CD4-positive, CD25-positive, alpha-beta regulatory T cell (primary cell): ENCODE measurements around the gene RDH5. TPM values are rescaled to one million over a fixed set of nuclear protein-coding genes. Genes with fewer than 3 reads are reported as not detected.
A peak's percentile ranks its signal among the peaks of the same experiment; 100 is the strongest.
"Not testable (repeated sequence)": the region's sequence is repeated elsewhere in the genome, so short reads cannot be mapped to it uniquely, and the experiment has no call there.

Experiments
- ATAC-seq, 2 donors: fragments of 150-1000 bp; cut with Tn5 transposase; one replicate each; pipeline ENCODE4 v1.10.0; 2021; ENCODE audit warnings: low read depth in 2 of 2, moderate number of reproducible peaks in 2 of 2, moderate library complexity in 1 of 2
- DNase-seq, 3 donors: peaks; one replicate each; pipeline versions ENCODE4 v3.0.0 to v3.0.0-alpha.2; 2012 to 2022; ENCODE audit warnings: mixed read lengths in 1 of 3
- H3K27ac ChIP-seq: one replicate; pipeline ENCODE4 v1.7.0; 2013; ENCODE audit warnings: mild to moderate bottlenecking, low read length; ENCODE audit not compliant: insufficient read depth, poor library complexity, severe bottlenecking
- H3K27me3 ChIP-seq: one replicate; pipeline ENCODE4 v1.7.0; 2013; ENCODE audit warnings: low read length; ENCODE audit not compliant: control insufficient read depth, insufficient read depth
- H3K36me3 ChIP-seq: one replicate; pipeline ENCODE4 v1.7.0; 2013; ENCODE audit warnings: mild to moderate bottlenecking, low read length, moderate library complexity; ENCODE audit not compliant: control insufficient read depth, insufficient read depth
- H3K4me1 ChIP-seq: 2 replicates; pipeline ENCODE4 v1.7.0; 2013; ENCODE audit warnings: mild to moderate bottlenecking, low read length; ENCODE audit not compliant: insufficient read depth, control insufficient read depth, poor library complexity, severe bottlenecking
- H3K4me3 ChIP-seq: one replicate; pipeline ENCODE4 v1.7.0; 2013; ENCODE audit warnings: low read depth, mild to moderate bottlenecking, low read length, moderate library complexity
- H3K9me3 ChIP-seq, 2 experiments: 1 replicate in 1 of 2; 2 replicates in 1 of 2; pipeline ENCODE4 v1.7.0; 2013; ENCODE audit warnings: low read length in 2 of 2, mild to moderate bottlenecking in 1 of 2, moderate library complexity in 1 of 2; ENCODE audit not compliant: control insufficient read depth in 2 of 2
- H3K27ac Mint-ChIP-seq, 3 donors: one replicate each; pipeline ENCODE4 v1.8.0; 2020 to 2022; ENCODE audit warnings: mild to moderate bottlenecking in 3 of 3, mixed read lengths in 3 of 3, moderate library complexity in 2 of 3
- H3K27me3 Mint-ChIP-seq: one replicate; pipeline ENCODE4 v1.8.0; 2022; ENCODE audit warnings: mild to moderate bottlenecking, mixed read lengths
- H3K36me3 Mint-ChIP-seq: one replicate; pipeline ENCODE4 v1.8.0; 2020; ENCODE audit warnings: mixed read lengths
- H3K4me1 Mint-ChIP-seq, 4 donors: one replicate each; pipeline ENCODE4 v1.8.0; 2020 to 2022; ENCODE audit warnings: mixed read lengths in 4 of 4, mild to moderate bottlenecking in 1 of 4
- H3K4me3 Mint-ChIP-seq, 4 donors: one replicate each; pipeline ENCODE4 v1.8.0; 2020 to 2022; ENCODE audit warnings: mild to moderate bottlenecking in 4 of 4, mixed read lengths in 4 of 4, moderate library complexity in 3 of 4
- H3K9me3 Mint-ChIP-seq, 7 donors: one replicate each; pipeline ENCODE4 v1.8.0; 2020 to 2022; ENCODE audit warnings: mixed read lengths in 7 of 7, mild to moderate bottlenecking in 3 of 7, moderate library complexity in 2 of 7
- polyA plus RNA-seq, 4 donors: library from polyadenylated mRNA; unstranded; fragments of 300-500 nt; fragmentation: Illumina TruSeq; gene quantifications; one replicate each; pipeline ENCODE4 v1.2.3, GENCODE V29; 2021
- total RNA-seq: library from RNA; stranded (reverse); gene quantifications from one replicate; pipeline ENCODE4 v1.2.3, GENCODE V29; 2022

Gene RDH5
- total and polyA plus RNA-seq, 5 donors from 2014 or later = 0.94 to 10.1 (median 1.5) TPM

GRCh38 chr12:55748230-55748993 is 28.2 kb downstream of the RDH5 start:
- H3K27ac ChIP-seq = no peak overlapping the region
- peaks cover 19% of the 10 kb centered on the region for H3K4me1 ChIP-seq
- no peaks in the 10 kb centered on the region for H3K9me3 ChIP-seq
- Mint-ChIP-seq H3K36me3 (peaks cover 10% of the 10 kb centered on the region), H3K27ac (peak overlapping the region; percentile 6 to 88 (median 67)), H3K4me1 (peaks cover 0 to 41% (median 22%) of the 10 kb centered on the region in 4 donors), H3K4me3 (no peak overlapping the region), H3K9me3 (no peaks in the 10 kb centered on the region), H3K27me3 (no peaks in the 10 kb centered on the region)
- no peak overlapping the region for H3K4me3 ChIP-seq
- ATAC-seq (no peak), DNase-seq (no peak)
- no peaks in the 10 kb centered on the region for H3K27me3 ChIP-seq
- H3K36me3 ChIP-seq = peaks cover 29% of the 10 kb centered on the region

DNA sequence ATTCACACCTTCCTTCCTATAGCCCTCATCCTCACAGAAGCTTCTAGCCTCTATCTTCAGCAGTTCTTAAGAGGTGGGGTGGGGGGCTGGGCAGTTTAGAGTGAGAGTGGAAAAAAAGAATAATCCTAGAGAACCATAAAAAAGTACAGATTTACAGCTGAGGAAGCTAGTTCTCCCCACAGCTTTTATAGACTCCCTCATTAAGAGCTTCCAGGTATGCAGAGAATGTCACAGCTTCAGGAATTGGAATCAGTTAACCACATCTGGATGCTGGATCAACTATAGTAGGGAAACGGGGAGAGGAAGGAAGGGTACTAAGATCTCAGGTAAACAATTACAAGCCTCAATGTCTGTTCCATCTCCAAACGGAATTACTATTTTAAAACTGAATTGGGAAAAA is 35.1 kb downstream of the RDH5 start:
- H3K9me3 Mint-ChIP-seq = no peaks in the 10 kb centered on the region
- no peak overlapping the region for H3K27ac ChIP-seq
- ATAC-seq (no peak), DNase-seq (no peak)
- H3K9me3 ChIP-seq = no peaks in the 10 kb centered on the region
- H3K4me1 ChIP-seq = no peaks in the 10 kb centered on the region
- peaks cover 23% of the 10 kb centered on the region for H3K36me3 Mint-ChIP-seq
- no peak overlapping the region for H3K4me3 ChIP-seq
- H3K27ac Mint-ChIP-seq = peak overlapping the region in 1 of 3 donors; percentile 59
- H3K4me3 Mint-ChIP-seq = no peak overlapping the region
- H3K27me3 ChIP-seq = no peaks in the 10 kb centered on the region
- no peaks in the 10 kb centered on the region for H3K27me3 Mint-ChIP-seq
- H3K36me3 ChIP-seq = peaks cover 88% of the 10 kb centered on the region
- peaks cover 0 to 11% (median 6%) of the 10 kb centered on the region in 4 donors for H3K4me1 Mint-ChIP-seq

DNA sequence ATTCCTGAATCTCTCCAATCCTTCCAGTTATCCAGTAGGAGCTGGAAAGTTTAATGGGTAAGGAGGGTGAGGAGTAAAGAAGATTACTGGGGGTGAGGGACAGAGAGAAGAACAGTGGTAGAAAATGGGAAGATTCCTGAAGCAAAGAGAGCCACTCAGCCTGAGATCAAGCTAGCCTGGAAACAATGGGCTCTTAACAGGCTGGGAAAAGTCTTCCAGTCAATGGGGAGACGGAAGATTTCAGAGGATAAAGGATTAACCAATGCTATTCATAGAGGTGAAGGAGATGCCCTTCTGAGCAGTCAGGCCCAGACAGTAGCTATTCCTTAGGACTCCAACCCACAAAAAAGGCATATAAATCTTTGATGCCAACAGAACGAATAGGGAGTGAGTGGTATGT is 37.5 kb downstream of the RDH5 start:
- peak overlapping the region; percentile 0 to 79 (median 53) for H3K27ac Mint-ChIP-seq
- peaks cover 72% of the 10 kb centered on the region for H3K36me3 ChIP-seq

DNA sequence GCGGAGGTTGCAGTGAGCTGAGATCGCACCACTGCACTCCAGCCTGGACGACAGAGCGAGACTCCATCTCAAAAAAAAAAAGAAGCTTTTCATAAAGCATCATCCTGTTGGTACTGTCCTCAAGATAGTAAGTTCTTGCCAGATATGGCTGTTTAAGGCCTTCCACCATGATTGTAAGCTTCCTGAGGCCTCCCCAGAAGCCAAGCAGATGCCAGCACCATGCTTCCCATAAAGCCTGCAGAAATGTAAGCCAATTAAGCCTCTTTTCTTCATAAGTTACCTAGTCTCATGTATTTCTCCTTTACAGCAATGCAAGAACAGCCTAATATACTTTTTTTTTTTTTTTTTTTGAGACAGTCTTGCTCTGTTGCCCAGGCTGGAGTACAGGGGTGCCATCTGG is 38.4 kb downstream of the RDH5 start:
- H3K27me3 ChIP-seq, ATAC-seq, H3K4me3 Mint-ChIP-seq, H3K27me3 Mint-ChIP-seq, H3K27ac ChIP-seq, H3K4me1 ChIP-seq, H3K9me3 ChIP-seq, H3K9me3 Mint-ChIP-seq, H3K4me3 ChIP-seq, DNase-seq: not testable (repeated sequence)
- Mint-ChIP-seq H3K4me1 (peaks cover 0 to 15% (median 7%) of the 10 kb centered on the region in 4 donors), H3K27ac (peak overlapping the region in 2 of 3 donors; percentile 0 to 4), H3K36me3 (peaks cover 27% of the 10 kb centered on the region)
- peaks cover 66% of the 10 kb centered on the region for H3K36me3 ChIP-seq

More for the DNA sequence above, 37.5 kb downstream of the RDH5 start:
- no peaks in the 10 kb centered on the region for H3K4me1 ChIP-seq
- ATAC-seq (no peak), DNase-seq (no peak)
- no peaks in the 10 kb centered on the region for H3K27me3 ChIP-seq
- no peak overlapping the region for H3K4me3 ChIP-seq
- Mint-ChIP-seq H3K27me3 (no peaks in the 10 kb centered on the region), H3K9me3 (no peaks in the 10 kb centered on the region), H3K36me3 (peaks cover 28% of the 10 kb centered on the region), H3K4me3 (no peak overlapping the region), H3K4me1 (peaks cover 0 to 15% (median 7%) of the 10 kb centered on the region in 4 donors)
- no peak overlapping the region for H3K27ac ChIP-seq
- no peaks in the 10 kb centered on the region for H3K9me3 ChIP-seq

- no peaks in the 10 kb centered on the region for H3K27me3 ChIP-seq
- DNase-seq = no peak
- Mint-ChIP-seq H3K27me3 (no peaks in the 10 kb centered on the region), H3K4me1 (peaks cover 0 to 11% (median 4%) of the 10 kb centered on the region in 4 donors), H3K27ac (peak overlapping the region in 2 of 3 donors; percentile 55 to 68), H3K36me3 (peaks cover 27% of the 10 kb centered on the region), H3K9me3 (no peaks in the 10 kb centered on the region), H3K4me3 (no peak overlapping the region)
- H3K36me3 ChIP-seq = peaks cover 46% of the 10 kb centered on the region
- H3K27ac ChIP-seq = no peak overlapping the region
- ATAC-seq = no peak
- H3K4me1 ChIP-seq = no peaks in the 10 kb centered on the region
- H3K9me3 ChIP-seq = no peaks in the 10 kb centered on the region
- no peak overlapping the region for H3K4me3 ChIP-seq
Measured at GRCh38 chr12:55760663-55761062, 40.5 kb downstream of the RDH5 start.

GRCh38 chr12:55762646-55763045 is 42.5 kb downstream of the RDH5 start:
- Histone ChIP-seq H3K27me3 (no peaks in the 10 kb centered on the region), H3K36me3 (peaks cover 33% of the 10 kb centered on the region), H3K27ac (no peak overlapping the region), H3K9me3 (no peaks in the 10 kb centered on the region), H3K4me3 (no peak overlapping the region), H3K4me1 (no peaks in the 10 kb centered on the region)
- Mint-ChIP-seq H3K9me3 (no peaks in the 10 kb centered on the region), H3K36me3 (peaks cover 21% of the 10 kb centered on the region), H3K27ac (no peak overlapping the region), H3K27me3 (no peaks in the 10 kb centered on the region), H3K4me1 (peaks cover 0 to 13% (median 4%) of the 10 kb centered on the region in 4 donors), H3K4me3 (no peak overlapping the region)
- DNase-seq (no peak), ATAC-seq (no peak)

DNA sequence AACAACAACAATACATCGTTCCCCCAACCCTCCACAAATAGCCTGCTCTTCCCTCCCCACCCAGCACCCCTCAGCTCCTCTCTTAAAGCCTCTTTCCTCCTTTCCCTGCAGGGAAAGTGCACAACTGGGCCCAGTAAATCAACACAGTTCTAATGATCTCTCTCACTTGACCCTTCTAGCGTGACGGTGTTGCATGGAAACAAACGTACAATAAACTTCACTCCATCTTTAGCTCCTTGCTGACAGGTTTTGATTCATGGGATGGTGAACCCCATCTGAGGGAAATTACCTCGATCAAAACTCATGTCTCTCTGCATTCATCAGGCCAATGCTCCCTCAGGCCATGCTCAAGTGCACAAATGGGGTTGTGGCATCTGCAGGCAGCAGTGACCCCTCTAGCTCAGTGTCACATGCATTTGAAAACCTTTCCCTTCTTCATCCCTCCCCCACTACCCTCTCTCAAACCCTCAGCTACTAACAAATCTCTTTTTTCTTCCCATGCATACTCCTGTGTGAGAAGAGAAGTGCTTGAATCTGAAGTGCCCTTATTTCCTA is 45.6 kb downstream of the RDH5 start:
- no peaks in the 10 kb centered on the region for H3K9me3 ChIP-seq
- Mint-ChIP-seq H3K9me3 (peaks cover 0 to 2% (median 0%) of the 10 kb centered on the region in 7 donors), H3K27ac (peak overlapping the region in 2 of 3 donors; percentile 68 to 87), H3K4me3 (peak overlapping the region in 1 of 4 donors; percentile 15), H3K4me1 (peaks cover 0 to 16% (median 7%) of the 10 kb centered on the region in 4 donors), H3K36me3 (peaks cover 17% of the 10 kb centered on the region), H3K27me3 (no peaks in the 10 kb centered on the region)
- no peaks in the 10 kb centered on the region for H3K27me3 ChIP-seq
- ATAC-seq = no peak
- H3K27ac ChIP-seq = no peak overlapping the region
- no peak overlapping the region for H3K4me3 ChIP-seq
- DNase-seq = no peak
- peaks cover 26% of the 10 kb centered on the region for H3K36me3 ChIP-seq
- no peaks in the 10 kb centered on the region for H3K4me1 ChIP-seq
